Central memory CD4-positive, alpha-beta T cell (primary cell): ENCODE results near the gene LSM3.

Experiments
- DNase-seq: peaks from one replicate; pipeline ENCODE4 v3.0.0; 2022

Gene LSM3

DNA sequence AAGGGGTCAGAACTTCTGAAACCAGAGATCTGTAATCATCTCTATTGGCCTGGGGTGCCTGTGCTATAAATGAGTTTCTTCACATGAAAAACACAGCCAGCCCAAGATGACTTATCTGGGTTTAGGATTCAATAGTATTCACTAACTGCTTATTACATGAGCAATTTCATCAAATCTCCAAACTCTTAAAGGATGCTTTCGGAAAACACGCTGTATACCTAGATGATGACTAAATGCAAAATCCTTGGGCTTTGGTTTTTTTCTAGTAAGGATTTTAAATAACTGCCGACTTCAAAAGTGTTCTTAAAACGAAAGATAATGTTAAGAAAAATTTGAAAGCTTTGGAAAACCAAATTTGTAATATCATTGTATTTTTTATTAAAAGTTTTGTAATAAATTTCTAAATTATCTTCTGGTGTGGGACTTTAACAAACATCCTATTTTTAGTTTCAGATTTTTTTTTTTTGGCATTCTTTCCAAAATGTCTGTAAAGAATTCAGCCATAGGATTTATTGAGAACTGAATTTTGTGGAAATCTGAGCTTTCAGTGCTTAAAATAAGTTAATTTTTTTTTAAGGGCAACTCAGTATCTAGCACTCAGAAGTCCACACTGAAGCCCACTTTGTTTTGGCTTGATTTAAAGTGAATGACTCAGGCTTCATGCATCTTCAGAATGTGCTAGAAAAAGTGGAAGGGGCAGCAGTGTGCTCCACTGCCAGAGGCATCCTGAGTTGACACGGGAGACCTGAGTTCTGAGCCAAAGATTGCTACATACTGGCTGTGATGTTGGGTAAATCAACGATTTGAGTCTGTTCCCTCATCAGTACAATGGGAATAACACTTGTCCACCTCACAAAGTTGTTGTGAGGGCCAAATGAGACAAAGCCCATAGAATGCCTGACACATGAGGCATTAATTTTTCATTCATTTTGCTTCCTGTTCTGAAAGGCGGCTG lies 35.1 kb upstream of the LSM3 start:
- no peak for DNase-seq

DNA sequence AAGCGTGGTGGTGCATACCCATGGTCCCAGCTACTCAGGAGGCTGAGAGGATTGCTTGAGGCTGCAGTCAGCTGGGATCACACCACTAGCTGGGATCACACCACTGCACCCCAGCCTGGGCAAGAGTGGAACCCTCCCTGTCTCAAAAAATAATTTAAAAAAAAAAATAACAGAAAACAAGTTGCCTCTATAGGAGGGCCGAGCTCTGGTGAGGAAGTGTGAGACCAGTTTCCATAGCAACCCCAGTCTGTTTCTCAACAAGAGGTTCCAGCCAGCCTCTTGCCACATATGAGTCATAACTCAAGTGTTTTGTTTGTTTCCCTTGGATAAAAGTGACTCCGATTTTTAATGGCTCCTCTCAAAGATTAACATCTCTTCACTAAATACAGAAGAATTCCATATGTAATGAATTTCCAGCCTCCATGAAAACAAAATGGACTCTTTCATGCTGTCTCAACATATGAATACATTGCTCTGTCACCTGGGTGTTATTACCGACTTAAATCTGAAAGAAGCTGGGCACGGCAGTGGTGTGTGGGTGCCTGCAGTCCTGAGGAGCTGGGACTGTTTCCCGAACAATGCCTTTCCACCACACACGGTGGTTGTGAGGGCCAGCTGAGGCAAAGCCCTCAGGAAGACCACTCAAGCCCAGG lies 34.1 kb upstream of the LSM3 start:
- peak; percentile 93 for DNase-seq

DNA sequence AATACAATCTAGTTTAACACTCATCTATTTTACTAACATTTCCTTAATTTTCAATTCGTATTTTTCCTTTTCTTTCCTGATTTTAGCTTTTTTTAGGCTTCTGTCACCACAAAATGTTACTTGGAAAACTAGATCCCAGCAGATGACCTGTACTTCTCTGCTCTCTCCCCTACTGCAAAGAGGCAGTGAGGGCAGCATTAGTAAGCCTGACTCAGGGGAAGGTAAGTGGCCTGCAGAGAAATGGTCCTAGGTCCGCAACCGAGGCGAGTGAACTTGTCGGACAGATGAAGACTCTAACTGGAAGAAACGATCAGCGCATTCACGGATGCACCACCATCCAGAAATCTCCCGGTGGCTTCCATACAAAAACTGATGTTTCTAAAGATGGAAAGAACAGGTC lies 33.4 kb upstream of the LSM3 start:
- no peak for DNase-seq

DNA sequence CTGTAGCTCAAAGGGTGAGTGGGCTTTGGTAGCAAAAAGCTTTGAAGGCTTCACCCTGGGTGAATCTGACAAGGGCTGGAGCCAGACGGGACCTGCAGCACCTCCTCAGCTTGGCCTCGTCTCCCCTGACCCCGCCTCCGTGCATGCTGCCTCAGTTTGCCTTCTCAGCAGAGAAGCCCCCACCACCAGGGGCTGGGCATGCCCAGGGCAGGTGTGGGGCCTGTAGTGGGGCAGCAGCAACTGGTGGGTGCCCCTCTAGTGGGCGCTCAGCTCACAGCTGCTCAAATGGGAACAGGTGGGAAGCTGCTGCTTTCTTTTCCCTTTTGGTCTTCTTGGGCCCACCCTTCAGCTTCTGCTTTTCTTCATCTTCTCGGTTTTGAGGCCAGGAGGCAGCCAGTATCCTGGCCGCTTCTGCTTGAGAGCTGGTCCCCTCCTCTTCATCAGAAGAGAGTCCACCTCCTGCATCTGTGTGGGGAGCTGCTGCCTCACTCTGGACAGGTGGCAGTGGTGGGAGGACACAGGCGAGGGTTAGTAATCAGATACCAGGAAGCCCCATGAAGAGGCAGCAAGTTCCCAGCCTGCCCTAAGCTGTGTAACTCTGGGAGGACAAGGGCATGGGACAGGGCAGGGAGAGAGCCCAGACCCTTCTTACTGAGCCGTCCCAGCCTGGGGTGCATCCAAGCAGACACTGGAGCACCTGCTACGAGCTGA lies 32.8 kb upstream of the LSM3 start:
- DNase-seq: no peak

DNA sequence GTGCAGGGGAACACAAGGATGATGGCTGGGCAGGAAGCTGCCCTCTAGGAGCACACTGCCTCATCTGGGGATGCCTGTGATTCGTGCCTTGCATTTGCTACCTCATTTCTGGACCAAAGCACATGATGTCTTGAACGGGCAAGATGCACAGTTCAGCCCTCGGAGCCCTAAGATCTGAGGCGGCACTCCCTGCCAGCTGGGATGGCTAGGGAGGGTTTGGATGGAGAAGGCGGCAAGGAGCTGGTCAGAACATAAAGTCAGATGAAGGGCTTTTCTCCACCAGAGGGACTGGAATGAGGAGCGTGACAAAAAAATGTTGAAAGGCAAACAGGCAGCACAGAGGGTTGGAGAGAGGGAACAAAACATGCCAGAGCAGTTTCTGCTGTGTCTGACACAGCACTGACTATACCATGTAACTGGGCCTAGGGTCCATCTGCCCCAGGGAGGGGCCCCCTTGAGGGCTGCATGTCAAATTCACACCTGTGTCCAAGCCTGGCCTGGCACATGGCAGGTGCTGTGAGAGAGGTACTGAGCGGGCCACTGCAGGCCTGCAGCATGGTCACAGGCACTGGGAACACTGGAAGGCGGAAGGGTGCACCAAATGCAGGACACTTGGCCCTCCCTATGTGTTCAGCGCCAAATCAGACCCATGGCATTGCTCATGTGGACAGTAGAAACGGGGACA lies 32.1 kb upstream of the LSM3 start:
- DNase-seq: no peak

DNA sequence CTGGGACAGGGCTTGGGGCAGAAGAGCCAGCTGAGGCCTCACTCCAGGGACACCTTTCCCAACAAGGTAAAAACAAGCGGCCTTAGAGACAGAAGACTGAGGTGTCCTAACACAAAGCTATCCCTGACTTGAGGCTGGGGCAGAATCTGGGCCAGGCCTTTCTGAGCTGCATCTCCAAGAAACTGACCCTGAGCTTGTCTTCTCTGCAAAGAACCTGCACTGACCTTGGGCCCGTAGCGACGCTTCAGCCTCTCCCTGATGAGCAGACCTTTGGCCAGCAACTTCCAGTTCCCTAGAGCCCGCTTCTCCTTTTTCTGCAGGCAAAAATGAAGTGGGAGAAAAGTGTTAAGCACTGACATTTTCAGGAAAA lies 31.6 kb upstream of the LSM3 start:
- no peak for DNase-seq

DNA sequence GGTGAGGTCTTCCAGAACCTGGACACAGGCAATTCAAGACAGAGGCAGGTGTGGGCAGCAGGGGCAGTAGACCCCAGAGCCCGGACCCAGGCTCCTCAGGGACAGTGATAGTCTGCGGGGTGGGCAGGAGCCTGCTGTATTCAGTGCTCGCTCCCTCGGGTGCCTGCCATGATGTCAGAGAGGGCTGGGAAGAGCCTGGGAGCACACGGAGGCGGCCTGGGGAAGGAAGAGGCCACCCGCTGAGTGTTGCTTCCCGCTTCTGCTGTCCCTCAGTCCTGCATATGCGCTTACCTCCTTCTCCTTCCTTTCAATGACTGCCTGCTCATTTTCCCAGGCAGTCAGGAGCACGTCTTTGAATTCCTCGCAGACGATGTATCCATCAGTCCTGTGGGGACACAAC lies 31.0 kb upstream of the LSM3 start:
- no peak for DNase-seq

DNA sequence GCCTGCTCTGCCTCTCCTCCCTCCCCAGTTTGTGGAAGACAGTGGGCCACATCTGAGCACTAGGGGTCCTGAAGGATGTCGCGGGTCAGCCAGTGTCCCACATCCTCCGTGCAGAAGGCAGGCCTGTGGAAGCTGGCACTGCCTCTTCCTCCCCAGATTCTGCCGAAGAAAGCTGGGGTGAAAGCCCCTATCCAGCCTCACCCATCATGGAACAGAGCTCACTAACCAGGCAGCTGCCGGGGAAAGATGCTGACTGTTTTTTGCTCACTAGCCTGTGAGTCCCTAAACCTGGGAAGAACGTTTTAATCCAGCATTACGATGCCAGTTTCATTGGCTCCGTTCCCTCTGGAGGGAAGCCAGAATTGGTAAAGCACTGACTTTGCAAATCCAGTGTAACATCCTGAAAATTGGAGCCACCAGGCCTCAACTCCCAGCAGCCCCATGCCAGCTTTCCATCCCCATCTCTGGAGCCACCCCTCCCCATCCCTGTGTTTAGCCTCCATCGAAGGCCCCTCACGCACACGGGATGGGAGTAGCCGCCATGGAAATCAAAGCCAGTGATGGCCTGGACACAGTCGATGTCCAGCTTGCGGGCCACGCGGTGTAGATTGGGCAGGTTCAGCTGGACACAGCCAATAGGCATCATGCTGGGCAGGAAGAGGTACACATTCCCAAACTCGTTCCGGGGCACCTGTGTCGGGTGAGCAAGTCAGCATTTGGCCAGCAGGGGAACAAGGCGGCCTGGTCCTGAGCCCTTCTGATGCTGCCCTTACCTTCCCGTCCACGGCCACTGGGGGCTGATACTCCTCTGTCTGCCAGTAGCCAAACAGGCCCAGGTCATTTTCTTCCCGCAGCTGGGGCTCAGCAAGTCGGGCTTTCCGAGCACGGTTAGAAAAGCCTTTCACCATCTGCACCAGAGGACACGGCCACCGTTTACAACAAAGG lies 30.3 kb upstream of the LSM3 start:
- DNase-seq: no peak

DNA sequence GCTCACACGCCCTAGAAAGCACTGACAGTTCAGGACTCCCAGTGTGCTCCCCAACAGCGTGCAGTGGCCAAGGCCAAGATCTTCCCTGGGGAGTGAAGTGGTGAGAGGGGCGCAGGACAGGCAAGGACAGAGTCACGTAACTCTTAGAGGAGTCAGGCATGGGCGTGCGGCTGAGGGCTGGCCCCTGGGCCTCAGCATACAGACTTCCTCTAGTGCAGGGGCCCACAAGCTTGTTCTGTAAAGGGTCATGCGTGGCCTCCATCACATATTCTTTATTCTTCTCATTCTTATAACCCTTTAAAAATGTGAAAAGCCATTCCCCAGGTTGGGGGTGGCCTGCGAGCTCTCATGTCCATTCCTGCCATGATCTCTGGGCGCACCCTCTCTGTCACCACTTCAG lies 28.5 kb upstream of the LSM3 start:
- DNase-seq: no peak

DNA sequence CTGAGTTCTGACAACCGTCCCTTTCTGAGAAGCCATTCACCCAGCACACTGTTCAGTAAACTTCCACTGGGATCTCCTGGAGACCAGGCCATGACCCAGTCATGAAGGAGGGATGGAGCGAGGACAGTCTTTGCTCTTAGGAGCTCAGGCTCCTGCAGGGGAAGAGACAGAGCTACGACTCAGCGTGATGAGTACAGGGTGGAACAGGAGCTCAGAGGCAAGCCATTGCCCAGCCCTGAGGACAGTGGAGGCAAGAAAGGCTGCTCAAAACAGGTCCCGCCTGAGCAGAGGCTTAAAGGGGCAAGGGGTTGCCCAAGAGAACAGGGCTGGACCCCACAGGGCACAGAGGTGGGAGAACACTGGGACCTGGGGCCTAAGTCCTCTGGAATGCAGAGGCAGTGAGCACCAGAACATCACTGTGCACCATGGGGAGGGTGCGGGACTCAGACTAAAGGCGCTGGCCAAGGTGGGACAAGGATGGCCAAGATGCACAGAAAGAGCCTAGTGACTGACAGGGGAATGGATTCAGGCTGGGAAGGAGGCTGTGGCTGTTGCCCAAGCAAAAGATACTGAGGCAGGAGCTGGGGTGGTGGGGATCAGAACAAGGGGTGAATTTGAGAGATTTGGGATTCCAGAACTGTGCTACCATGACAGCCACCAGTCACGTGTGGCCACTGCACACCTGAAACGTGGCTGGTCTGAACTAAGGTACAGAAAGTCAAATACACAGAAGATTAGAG lies 28.0 kb upstream of the LSM3 start:
- no peak for DNase-seq

DNA sequence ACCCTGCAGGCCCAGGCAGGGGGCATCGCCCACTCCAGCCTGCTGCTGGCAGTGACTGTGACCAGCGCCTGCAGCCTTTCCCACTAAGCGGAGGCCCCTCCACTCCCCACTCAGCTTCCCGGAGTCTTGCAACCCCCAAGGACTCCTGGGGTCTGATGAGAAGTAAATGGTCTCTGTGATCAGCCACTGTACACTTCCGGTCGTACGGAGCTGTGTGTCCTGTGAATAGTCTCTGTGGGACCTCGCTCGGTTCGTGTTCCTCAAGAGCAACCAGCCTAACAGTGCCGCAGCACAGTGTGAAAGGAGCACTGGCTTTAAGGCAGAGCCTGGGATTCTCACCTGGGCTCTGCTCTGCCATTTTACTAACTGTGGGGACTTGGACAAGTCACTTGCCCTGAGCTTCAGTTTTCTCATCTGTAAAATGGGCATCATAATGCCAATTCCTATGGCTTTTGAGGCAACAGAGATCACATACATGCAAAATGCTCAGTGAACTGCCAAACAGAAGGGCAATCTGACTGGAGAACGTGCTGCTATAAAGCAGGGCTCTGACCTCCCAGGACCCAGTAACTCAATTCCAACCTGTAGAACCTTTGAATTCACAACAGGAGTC lies 27.0 kb upstream of the LSM3 start:
- DNase-seq: no peak

DNA sequence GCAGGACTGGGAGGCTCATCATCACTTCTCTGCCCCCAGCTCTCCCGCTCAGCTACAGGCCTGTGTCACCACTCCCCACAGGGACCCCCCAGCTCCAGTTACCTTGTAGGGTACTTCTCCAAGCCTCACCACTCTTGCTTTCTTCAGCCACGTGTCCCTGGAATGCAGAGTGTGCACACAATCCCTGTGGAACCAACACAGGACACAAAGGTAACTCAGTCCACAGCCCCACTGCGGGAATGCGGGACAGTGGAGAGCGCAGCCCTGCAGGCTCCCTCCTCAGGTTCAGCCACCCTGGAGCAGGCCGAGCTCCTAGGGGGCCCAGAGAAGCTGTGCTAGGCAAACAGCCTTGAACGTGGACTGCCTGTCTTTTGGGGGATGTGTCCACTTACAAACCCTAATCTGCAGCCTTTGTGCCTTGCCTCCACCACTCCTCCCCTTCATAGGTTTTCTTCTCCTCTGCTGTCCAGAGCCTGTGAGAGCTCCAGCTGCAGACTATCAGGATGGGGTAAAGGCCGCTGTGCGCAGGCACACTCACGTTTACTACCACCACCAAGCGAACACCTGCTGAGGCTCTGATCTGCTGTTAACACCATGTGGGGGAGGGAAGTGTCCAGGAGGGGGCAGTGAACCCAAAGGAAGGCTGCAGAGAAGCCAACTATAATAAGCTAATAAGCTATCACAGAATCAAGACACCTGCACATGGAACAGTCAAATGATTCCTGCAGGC lies 26.2 kb upstream of the LSM3 start:
- no peak for DNase-seq

DNA sequence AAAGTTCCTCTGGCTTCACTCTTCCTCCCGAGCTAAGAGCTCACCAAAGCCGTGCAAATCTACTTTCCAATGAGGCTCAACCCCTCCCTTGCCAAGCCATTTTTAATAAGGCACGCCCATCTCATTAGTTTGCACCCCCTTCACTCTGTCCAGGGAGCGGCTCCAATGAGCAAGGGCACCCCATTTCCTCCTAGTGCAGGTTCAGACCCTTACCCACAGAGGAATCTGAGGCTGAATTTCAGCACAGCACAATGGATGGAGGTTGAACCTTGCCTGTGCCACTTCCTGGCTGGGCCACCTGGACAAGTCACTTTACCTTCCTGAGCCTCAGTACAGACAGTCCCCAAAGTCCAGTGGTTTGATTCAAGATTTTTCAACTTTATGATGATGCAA lies 25.7 kb upstream of the LSM3 start:
- no peak for DNase-seq

DNA sequence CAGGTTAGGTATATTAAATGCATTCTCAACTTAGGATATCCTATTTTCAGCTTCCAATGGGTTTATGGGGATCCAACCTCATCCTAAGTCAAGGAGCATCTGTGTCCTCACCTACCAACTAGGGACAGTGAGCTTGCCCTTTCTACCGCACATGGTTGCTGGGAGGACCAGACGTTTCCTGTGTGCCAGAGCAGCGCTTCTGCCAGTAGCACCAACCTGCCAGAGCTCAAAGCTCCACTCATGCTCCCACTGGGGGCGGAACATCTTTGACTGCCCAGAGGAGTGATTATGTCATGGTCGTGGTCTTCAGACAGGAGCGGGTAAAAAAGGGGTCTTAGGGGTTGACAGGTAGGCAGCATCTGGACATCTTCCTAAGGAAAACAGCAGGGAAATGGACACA lies 25.0 kb upstream of the LSM3 start:
- DNase-seq: no peak

DNA sequence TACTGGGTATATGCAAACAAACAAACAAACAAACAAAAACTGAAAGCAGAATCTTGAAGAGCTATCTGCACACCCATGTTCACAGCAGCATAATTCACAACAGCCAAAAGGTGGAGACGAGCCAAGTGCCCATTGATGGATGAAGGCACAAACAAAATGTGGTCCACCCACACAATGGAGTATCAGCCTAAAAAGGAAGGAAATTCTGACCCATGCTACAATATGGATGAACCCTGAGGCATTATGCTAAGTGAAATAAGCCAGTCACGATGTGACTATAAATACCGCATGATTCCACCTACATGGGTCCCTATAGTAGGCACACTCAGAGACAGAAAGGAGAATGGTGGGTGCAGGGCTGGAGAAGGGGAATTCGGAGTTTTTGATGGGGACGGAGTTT lies 24.3 kb upstream of the LSM3 start:
- no peak for DNase-seq

DNA sequence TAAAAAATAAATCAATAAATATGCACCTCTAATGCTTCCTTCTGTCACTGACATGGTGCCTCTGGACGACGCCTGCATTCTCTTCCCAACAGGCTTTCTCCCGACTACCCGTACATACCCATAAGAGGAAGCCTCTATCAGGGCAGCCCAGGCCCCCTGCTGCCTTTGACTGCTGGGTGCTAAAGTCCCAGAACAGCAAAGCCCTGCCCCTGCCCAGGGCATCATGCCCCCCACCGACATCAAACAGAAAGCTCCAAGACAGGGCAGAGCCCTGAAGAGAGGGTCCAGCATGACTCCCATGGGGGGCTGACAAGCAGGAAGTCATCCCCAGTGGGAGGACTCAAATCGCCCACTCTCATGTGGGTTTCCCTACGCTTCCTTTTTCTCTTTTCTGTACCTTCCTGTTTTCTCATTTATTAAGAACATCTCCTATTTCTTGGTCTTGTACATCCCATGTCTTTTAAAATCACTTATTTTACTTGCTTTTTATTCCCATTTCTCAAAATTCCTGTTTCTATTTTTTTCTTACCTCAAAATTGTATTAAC lies 23.6 kb upstream of the LSM3 start:
- no peak for DNase-seq

DNA sequence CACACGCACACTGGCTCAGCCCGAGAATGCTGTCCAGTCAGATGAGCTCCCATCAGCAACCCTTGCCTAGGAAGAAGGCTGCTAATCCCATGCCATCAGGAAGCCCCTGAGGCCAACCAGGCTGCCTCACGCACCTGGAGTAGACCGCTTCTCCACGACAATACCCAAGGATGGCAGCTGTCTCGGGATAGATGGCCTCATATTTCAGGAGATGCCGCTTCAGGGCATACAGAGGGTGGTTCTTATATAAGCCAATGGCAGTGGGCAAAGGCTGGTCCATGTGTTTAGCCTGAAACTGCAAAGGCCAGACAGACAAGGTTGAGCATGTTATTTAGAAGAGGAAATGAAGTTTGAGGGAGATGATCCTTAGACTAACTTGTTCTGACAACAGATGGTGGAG lies 22.4 kb upstream of the LSM3 start:
- no peak for DNase-seq

DNA sequence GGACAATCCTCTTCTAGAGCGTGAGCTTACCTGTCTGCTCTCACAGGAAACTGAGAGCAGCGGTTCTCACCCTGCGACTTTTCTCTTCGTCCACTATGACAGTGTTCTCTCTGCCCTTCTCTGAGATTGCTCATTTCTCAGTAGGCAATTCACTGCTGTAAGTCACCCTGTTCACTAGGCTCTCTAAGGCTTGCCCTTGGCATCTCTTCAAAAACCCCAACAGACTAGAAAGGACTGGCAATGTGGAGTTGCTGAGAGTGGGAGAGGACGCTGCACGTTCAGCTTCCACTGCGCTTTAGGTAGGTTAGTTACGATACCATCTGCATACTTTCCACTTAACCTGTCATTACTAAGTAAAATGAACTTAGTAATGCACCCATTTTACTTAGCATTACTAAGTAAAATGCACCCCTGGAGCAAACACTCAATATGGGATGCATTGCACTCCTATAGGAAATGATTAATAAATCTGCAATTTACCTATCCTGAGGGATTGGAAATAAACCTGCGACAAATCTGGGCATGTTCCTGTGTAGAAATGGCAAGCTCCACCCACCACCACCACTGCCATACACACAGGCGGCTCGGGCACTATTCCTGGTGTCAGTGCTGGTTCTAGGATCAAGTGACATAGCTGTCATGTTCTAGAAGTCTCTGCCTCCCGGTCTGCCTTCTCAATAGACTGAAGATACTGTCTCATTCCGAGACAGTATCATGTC lies 21.6 kb upstream of the LSM3 start:
- no peak for DNase-seq

DNA sequence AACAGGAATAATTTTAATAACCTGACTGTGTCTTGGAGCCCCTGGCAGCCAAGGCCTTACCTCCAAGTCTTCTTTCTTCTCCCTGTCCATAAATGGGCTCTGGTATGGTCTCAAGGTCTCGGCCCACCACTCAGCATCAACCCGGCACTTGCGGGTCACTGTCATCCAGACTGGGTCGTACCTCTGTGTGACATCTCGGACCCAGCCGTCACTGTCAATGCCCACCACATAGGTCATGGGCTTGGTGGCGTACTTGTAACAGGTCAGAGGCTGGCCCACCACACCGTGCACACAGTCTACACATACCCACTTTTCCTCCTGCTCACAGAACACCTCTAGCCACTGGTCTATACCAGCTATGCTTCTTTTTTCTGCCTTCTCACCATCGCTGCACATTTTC lies 20.7 kb upstream of the LSM3 start:
- DNase-seq: no peak
